HepG2 (cell line): ENCODE results near the gene SNX21. TPM values are rescaled to one million over a fixed set of nuclear protein-coding genes. Genes with fewer than 3 reads are reported as not detected.

Experiments
- BCL6 ChIP-seq: IDR thresholded peaks from 2 replicates; pipeline ENCODE4 v1.6.1; 2016; ENCODE audit warnings: missing genetic modification reagents, missing compliant biosample characterization
- ETV6 ChIP-seq: sonication (generic); formaldehyde crosslinking; conservative IDR thresholded peaks from 2 replicates; pipeline ENCODE4 v1.4.0; 2020; ENCODE audit warnings: missing genetic modification reagents
- FOXK1 ChIP-seq: sonication (generic); formaldehyde crosslinking; IDR thresholded peaks from 2 replicates; pipeline ENCODE4 v1.4.0; 2020; ENCODE audit warnings: low read depth, missing genetic modification reagents, borderline replicate concordance
- HMGA1 ChIP-seq: sonication (generic); formaldehyde crosslinking; conservative IDR thresholded peaks from 2 replicates; pipeline ENCODE4 v1.4.0; 2020; ENCODE audit warnings: missing genetic modification reagents
- IRF2 ChIP-seq: IDR thresholded peaks from 2 replicates; pipeline ENCODE4 v1.6.1; 2018; ENCODE audit warnings: missing genetic modification reagents, missing compliant biosample characterization
- NR2F1 ChIP-seq, 2 experiments: fragments of 450-650 bp in 1 of 2; formaldehyde crosslinking in 1 of 2; IDR thresholded peaks; 2 replicates each; pipeline versions ENCODE4 v1.5.0 to v1.6.1; 2016 to 2020; ENCODE audit warnings: mild to moderate bottlenecking in 1 of 2, missing compliant biosample characterization in 1 of 2, missing genetic modification reagents in 1 of 2, moderate library complexity in 1 of 2
- POLR2A ChIP-seq, 2 experiments: IDR thresholded peaks; 2 replicates each; pipeline ENCODE4 v1.6.1; 2011; ENCODE audit warnings: low read depth in 2 of 2, low read length in 2 of 2, mild to moderate bottlenecking in 1 of 2, moderate library complexity in 1 of 2; ENCODE audit not compliant: insufficient read depth in 1 of 2
- POLR2AphosphoS2 ChIP-seq: IDR thresholded peaks from 2 replicates; pipeline ENCODE4 v1.6.1; 2011; ENCODE audit warnings: low read depth, low read length, improper control_type of control experiment
- PTBP1 ChIP-seq: fragments of 200-400 bp; formaldehyde crosslinking; IDR thresholded peaks from 2 replicates; pipeline ENCODE4 v1.6.1; 2018; ENCODE audit warnings: low read length, low read depth; ENCODE audit not compliant: poor library complexity, severe bottlenecking
- SCMH1 ChIP-seq: sonication (generic); formaldehyde crosslinking; IDR thresholded peaks from 2 replicates; pipeline ENCODE4 v1.9.0; 2021; ENCODE audit warnings: missing genetic modification reagents, mild to moderate bottlenecking, borderline replicate concordance
- TERF1 ChIP-seq: sonication (generic); formaldehyde crosslinking; IDR thresholded peaks from 2 replicates; pipeline ENCODE4 v1.8.0; 2022; ENCODE audit warnings: mild to moderate bottlenecking, missing genetic modification reagents, moderate library complexity
- ZEB1 ChIP-seq: IDR thresholded peaks from 2 replicates; pipeline ENCODE4 v1.6.1; 2012; ENCODE audit warnings: mild to moderate bottlenecking, low read depth, inconsistent platforms; ENCODE audit not compliant: insufficient replicate concordance
- ZNF230 ChIP-seq: sonication (generic); formaldehyde crosslinking; IDR thresholded peaks from 2 replicates; pipeline ENCODE4 v1.4.0; 2020; ENCODE audit warnings: mild to moderate bottlenecking, missing genetic modification reagents
- ZNF280B ChIP-seq: sonication (generic); formaldehyde crosslinking; IDR thresholded peaks from 2 replicates; pipeline ENCODE4 v1.5.0; 2020; ENCODE audit warnings: missing genetic modification reagents, mild to moderate bottlenecking, borderline replicate concordance
- ZNF30 ChIP-seq: sonication (generic); formaldehyde crosslinking; IDR thresholded peaks from 2 replicates; pipeline ENCODE4 v1.5.0; 2020; ENCODE audit warnings: mild to moderate bottlenecking, missing genetic modification reagents
- ZNF512 ChIP-seq: sonication (generic); formaldehyde crosslinking; IDR thresholded peaks from 2 replicates; pipeline ENCODE4 v1.4.0; 2020; ENCODE audit warnings: mild to moderate bottlenecking, missing genetic modification reagents
- ZNF564 ChIP-seq: sonication (generic); formaldehyde crosslinking; IDR thresholded peaks from 2 replicates; pipeline ENCODE4 v1.8.1; 2023; ENCODE audit warnings: mild to moderate bottlenecking, missing genetic modification reagents
- ZNF619 ChIP-seq: sonication (generic); formaldehyde crosslinking; IDR thresholded peaks from 2 replicates; pipeline ENCODE4 v1.4.0; 2020; ENCODE audit warnings: mild to moderate bottlenecking, missing genetic modification reagents
- ZSCAN12 ChIP-seq: sonication (generic); formaldehyde crosslinking; IDR thresholded peaks from 2 replicates; pipeline ENCODE4 v1.9.0; 2021; ENCODE audit warnings: mild to moderate bottlenecking, missing genetic modification reagents
- polyA plus RNA-seq, 8 experiments: library from polyadenylated mRNA; depleted of rRNA in 3 of 8; stranded (reverse) in 7 of 8; unstranded in 1 of 8; fragments of >200 nt; fragmentation: Illumina TruSeq in 4 of 8; extraction: Trizol in 4 of 8; gene quantifications; 2 replicates each; pipeline versions ENCODE4 v1.2.1 to v1.2.3, GENCODE V29; 2011 to 2016; ENCODE audit warnings: low read depth in 4 of 8, missing spikeins in 1 of 8, mixed read lengths in 1 of 8; ENCODE audit not compliant: insufficient read depth in 1 of 8
- total RNA-seq, 5 experiments: library from RNA; depleted of rRNA; stranded (reverse); fragments of >200 nt; fragmentation: Illumina TruSeq; extraction: Trizol; gene quantifications; 2 replicates each; pipeline ENCODE4 v1.2.3, GENCODE V29; 2016; ENCODE audit warnings: low read depth in 1 of 5
- TF ChIP-seq, protein P1 (sequence below): sonication (generic); formaldehyde crosslinking; conservative IDR thresholded peaks from 2 replicates; pipeline ENCODE4 v1.8.0; 2022; ENCODE audit warnings: low read depth, missing genetic modification reagents
- TF ChIP-seq, protein P2 (sequence below): sonication (generic); formaldehyde crosslinking; IDR thresholded peaks from 2 replicates; pipeline ENCODE4 v1.5.0; 2020; ENCODE audit warnings: mild to moderate bottlenecking, missing genetic modification reagents

SNX21 gene
- total and polyA plus RNA-seq, 2 of the 13 experiments (the other 11 are each of a cell fraction or from before 2014, with no cell fraction given) = 7.7 to 12.8 TPM

GRCh38 chr20:45857114-45857881 is 23.7 kb downstream of the SNX21 start, which contains the start of the genes ACOT8 and ZSWIM3 (continued):
- TF ChIP-seq ETV6 (CRISPR knock-in tag) = 0 out of 2 replicates have a peak, but pooled peaks have one; percentile 35
- TF ChIP-seq ZNF230 (CRISPR knock-in tag) = peak; percentile 28
- TF ChIP-seq, protein P1, sequence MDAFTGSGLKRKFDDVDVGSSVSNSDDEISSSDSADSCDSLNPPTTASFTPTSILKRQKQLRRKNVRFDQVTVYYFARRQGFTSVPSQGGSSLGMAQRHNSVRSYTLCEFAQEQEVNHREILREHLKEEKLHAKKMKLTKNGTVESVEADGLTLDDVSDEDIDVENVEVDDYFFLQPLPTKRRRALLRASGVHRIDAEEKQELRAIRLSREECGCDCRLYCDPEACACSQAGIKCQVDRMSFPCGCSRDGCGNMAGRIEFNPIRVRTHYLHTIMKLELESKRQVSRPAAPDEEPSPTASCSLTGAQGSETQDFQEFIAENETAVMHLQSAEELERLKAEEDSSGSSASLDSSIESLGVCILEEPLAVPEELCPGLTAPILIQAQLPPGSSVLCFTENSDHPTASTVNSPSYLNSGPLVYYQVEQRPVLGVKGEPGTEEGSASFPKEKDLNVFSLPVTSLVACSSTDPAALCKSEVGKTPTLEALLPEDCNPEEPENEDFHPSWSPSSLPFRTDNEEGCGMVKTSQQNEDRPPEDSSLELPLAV (CRISPR knock-in tag) = no peak
- TF ChIP-seq POLR2AphosphoS2 = no peak
- peak; percentile 52; the same call in 1 of the 2 replicates for TF ChIP-seq ZSCAN12 (CRISPR knock-in tag)
- TF ChIP-seq, protein P2, sequence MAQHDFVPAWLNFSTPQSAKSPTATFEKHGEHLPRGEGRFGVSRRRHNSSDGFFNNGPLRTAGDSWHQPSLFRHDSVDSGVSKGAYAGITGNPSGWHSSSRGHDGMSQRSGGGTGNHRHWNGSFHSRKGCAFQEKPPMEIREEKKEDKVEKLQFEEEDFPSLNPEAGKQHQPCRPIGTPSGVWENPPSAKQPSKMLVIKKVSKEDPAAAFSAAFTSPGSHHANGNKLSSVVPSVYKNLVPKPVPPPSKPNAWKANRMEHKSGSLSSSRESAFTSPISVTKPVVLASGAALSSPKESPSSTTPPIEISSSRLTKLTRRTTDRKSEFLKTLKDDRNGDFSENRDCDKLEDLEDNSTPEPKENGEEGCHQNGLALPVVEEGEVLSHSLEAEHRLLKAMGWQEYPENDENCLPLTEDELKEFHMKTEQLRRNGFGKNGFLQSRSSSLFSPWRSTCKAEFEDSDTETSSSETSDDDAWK (CRISPR knock-in tag) = no peak
- TF ChIP-seq TERF1 = no peak
- TF ChIP-seq SCMH1 (CRISPR knock-in tag) = no peak
- no peak for TF ChIP-seq HMGA1 (CRISPR knock-in tag)
- no peak; the same call in none of the 2 replicates for TF ChIP-seq ZNF564 (CRISPR knock-in tag)
- TF ChIP-seq BCL6 = peak; percentile 23; the same call in 1 of the 2 replicates
- peak; percentile 37 for TF ChIP-seq IRF2 (CRISPR knock-in tag)
- peak; percentile 84 to 97 for TF ChIP-seq POLR2A (IDR thresholded peaks at IDR 0.05; ENCODE audit: insufficient read depth in 1 of 2, low read depth in 2 of 2, low read length in 2 of 2)
- peak; percentile 81 for TF ChIP-seq ZEB1
- TF ChIP-seq ZNF30 (CRISPR knock-in tag) = no peak
- peak; percentile 64; the same call in 1 of the 2 replicates for TF ChIP-seq ZNF280B (CRISPR knock-in tag)
- TF ChIP-seq ZNF619 (CRISPR knock-in tag) = peak; percentile 93
- no peak for TF ChIP-seq PTBP1
- no peak for TF ChIP-seq ZNF512 (CRISPR knock-in tag)
- TF ChIP-seq FOXK1 (CRISPR knock-in tag) = peak; percentile 95; the same call in 1 of the 2 replicates
- TF ChIP-seq NR2F1 (CRISPR knock-in tag; IDR thresholded peaks at IDR 0.05) = peak; percentile 57 to 96; a peak in 3 of 4 replicates
